TTC549 (cell line): ENCODE data around the gene CATSPER3.

Experiments
- FAIRE-seq: peaks from 2 replicates; lab custom pipeline; 2012; peaks lifted over from hg19 to GRCh38; lab: Jason Lieb, UNC

The CATSPER3 gene

DNA sequence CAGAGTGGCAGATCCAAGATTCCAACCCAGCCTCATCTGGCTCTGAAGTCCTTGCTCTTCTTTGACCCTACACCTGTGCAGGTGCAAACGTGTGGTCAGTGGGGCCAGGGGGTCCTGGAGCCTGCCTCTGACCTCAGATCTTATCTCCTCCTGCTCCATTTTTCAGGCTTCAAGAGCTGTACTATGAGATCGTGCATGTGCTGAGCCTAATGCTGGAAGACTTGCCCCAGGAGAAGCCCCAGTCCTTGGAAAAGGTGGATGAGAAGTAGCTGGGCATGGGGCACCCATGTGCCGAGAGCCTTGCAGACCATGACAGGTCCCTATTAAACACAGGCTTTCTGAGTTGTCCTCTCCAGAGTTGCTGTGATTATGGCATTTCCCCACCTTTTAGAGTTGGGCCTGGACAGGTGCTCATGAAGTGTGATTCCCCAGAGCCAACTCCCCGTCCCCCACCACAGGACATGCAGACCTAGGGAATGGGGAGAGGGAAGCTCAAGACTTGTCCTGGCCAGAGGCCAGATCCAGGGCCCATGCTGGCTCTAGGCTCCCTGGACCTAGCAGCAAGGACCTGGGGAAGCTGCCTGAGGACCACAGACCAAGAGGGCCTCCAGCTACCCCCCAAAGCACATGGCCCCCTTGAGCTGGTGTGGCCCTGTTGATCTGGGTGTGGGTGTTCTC is 43.8 kb downstream of the CATSPER3 start:
- no peak for FAIRE-seq

DNA sequence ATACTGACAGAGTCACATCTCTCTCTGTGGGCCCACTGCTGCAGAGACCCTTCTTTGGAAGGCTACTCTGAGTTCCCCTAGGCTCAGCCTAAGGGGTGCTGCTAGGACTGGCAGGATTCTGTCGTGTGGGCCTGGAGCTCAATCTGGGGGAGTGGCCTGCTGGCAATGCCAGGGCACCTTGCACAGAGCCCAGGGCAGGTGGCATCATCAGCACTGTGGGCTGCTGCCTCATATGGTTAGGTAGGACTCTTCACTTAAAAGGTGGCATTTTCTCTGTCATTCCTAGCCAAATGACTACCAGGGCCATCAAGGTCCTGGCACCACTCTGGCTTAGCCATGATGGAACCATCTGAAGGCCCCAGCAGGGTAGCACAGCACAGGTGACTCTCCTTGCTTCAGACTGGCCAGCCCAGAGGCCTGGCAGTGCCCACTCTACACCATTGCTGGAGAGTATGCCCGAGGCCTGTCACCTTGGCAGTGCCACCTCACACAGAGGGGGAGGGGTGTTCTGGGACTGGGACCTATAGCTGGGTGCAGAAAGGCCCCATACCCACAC is 44.4 kb downstream of the CATSPER3 start:
- no peak for FAIRE-seq

DNA sequence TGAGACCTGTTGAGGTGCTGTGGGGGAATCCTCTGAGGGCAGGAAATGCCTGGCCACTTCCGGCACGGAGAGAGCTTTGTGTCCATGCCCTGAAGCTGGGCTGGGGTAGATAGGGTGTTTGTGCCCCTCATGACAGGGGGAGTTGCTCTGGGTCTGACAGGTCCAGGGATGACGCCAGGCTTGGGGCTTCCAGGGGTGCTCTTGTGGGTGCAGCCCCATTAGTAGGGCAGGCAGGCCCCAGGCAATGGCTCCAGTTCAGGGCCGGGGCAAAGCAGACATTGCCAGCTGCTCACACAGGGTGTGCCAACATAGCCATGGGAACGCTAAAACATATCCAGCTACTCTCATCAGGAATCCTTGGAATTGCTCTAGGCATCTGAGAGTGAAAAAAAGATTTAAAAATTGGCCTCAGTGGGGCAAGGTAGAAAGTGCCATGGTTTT is 45.3 kb downstream of the CATSPER3 start:
- no peak for FAIRE-seq

DNA sequence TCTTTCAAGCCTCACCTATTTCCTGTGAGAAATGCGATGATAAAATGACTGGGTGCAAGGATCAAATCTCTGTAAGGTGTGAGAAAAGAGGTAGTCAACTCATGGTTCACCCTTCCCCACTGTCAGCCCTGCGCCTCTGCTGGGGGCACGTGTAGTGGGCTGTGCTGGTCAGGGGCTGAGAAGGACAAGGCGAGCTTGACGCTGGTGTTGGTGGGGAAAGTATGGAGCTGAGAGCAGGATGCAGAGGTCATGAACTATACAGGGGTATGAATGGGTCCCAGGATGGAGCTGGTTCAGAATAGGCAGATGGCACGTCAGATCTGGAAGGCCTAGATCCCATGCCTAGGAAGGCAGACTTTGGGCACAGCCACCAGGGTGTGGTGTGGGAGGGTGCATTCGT is 45.7 kb downstream of the CATSPER3 start:
- no peak for FAIRE-seq

DNA sequence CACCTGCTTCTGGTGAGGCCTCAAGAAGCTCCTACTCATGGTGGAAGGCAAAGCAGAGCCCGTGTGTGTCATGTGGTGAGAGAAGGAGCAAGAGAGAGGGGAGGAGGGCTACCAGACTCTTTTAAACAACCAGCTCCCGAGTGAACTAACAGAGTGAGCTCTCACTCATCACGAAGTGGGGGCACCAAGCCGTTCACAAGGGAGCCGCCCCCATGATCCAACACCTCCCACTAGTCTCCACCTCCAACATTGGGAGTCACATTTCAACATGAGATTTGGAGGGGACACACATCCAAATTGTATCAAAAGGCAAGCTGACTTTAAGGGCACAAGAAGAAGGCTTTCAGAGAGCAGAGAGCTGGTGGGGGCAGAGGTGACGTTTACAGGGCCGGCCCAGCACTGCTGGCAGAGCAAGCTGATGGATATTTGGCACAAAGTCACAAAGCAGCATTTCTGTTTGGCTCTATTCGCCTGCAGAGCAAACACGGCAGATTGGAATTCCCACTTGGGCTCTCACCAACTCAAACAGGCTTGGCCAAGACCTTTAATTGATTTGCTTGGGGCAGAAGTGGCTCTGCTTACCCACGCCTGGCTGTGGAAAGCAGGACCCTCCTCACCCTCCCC is 46.4 kb downstream of the CATSPER3 start:
- FAIRE-seq, result no peak

DNA sequence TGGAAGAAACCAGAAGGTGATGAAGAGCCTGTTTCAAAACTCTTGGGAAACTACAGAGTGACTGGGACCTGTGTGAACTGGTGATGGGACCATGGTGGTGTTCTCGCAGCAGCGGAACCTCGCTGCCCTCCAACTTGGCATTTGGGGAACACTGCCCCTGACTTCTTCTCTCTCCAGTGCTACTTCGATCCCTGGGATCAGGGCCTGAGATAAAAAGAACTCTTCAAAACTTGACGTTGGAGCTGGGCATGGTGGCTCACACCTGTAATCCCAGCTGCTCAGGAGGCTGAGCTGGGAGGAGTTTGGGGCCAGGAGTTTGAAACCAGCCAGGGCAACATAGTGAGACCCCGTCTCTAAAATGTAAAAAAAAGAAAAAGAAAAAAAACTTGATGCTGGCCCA is 48.2 kb downstream of the CATSPER3 start:
- no peak for FAIRE-seq

DNA sequence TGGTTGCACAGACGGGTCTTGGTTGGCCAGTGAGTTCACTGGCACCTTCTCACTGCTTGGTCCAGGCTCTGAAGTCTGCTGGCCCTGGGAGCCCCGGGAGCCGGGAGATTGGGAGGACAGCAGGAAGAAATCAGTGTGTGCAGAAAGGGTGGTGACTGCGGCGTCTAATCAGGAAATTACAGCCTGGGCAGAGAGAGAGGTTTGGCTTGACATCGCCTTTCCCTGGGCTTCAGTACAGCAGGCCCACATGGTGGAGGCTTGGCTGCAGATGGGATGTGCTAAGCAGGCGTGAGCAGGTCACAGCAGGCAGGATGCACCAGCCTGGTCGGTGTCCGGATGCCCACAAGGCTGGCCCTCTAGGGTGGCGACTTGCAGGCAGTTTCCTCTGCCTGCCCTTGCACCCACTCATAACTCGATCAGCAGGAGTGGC is 49.2 kb downstream of the CATSPER3 start:
- no peak for FAIRE-seq

DNA sequence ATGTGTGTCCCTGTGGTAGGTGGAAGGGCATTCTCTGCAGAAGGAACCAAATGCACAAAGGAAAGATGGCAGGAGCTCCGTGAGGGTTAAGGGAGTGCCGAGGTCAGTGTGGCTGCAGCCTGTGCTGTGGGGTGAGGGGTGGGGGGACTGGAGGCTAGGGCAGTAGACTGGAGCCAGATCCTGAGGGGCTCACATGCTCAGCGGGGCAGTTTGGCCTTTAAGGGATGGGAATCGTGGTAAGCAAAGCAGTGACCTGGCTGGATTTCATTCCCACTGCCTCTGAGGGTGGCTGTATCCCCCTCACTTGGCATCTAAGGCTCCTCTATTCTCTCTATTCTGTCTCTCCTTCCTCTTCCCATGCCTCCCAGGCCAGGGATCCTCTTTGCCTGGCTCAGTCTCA is 50.8 kb downstream of the CATSPER3 start:
- no peak for FAIRE-seq

DNA sequence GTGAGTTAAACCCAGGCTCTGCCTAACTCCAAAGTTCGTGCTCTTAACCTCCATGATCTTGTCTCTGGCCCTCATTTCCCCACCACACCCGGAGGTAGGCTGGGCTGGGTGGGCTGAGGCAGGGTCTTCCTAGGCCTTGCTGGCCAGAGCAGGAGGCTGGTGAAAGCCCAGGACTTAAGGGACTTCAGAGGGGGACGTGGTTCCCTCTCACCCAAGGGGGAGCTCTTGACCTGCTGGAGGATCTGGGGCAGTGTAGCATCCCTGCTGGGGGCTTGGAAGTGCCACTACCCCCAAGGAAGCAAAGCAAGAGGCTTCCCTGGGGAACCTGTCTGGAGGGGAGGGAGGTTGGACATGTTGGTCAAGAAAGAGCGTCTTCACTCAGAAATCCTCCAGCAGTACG is 51.6 kb downstream of the CATSPER3 start:
- no peak for FAIRE-seq

DNA sequence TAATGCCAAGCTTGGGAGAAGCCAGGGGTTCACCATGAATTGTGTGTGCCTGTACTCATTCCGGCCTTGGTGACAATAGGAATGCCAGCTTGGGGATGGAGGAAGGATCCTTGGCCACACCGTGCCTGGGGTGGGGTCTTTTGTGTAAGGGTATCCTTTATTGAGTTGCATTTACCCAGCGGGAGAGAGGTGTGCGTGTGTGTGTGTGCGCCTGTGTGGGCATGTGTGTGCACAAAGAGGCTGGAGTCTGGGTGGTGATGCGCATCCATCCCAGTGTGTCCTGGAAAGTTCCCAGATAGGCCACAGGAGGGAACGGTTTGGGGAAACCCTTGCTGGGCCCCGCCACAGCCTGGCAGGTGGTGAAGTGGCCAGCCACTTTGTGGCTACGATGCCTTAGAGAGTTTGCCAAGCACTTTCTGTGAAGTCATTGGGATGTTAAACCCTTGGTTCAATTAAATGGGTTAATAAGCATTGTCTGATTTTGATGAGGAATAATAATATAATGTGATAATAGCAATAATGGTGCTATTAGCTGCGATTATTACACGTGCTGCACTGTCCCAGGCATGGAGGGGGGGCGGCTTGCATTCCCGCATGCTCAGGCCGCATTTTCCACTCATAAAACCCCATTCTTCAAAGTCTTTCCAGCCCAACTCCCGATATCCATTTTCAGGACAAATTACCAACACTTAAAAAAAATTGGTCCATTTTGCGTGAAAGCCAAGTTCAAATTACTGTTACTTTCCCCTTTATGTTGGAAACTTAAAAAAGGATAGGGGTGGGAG is 52.6 kb downstream of the CATSPER3 start:
- no peak for FAIRE-seq

DNA sequence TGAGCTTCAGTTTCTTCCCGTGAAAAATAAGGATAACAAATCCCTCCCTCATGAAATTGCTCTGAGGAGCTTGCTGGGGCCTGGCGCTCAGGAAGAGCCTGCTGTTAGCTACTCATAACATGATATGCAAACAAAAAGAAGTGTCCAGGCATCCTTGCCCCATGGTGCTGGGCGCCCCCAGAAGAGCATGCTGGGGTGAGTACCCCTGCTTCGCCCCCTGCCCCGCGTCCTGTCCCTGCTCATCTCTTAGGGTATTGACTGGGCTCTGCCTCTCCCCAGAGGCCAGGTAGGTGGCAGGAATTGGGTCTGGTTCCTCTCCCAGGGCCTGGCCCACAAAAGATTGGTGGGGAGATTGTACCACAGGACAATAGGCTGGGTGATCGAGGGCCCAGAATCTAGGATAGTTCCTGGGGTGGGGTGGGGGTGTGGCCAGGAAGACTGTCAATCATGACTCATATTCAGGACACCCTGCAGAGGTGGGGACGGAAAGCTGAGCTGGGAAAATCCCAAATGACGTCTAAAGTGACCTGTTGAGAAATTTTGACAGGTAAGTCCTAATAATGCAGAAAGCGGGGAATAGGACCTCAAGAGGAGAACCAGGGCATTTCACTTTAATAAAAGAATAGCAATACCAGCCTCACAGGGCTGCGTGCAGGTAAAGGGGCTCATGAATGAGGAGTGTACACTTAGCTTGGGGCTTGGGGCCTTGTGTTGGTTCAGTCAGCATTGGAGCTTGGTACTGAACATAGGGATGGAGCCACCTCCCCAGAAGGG is 57.4 kb downstream of the CATSPER3 start:
- no peak for FAIRE-seq

DNA sequence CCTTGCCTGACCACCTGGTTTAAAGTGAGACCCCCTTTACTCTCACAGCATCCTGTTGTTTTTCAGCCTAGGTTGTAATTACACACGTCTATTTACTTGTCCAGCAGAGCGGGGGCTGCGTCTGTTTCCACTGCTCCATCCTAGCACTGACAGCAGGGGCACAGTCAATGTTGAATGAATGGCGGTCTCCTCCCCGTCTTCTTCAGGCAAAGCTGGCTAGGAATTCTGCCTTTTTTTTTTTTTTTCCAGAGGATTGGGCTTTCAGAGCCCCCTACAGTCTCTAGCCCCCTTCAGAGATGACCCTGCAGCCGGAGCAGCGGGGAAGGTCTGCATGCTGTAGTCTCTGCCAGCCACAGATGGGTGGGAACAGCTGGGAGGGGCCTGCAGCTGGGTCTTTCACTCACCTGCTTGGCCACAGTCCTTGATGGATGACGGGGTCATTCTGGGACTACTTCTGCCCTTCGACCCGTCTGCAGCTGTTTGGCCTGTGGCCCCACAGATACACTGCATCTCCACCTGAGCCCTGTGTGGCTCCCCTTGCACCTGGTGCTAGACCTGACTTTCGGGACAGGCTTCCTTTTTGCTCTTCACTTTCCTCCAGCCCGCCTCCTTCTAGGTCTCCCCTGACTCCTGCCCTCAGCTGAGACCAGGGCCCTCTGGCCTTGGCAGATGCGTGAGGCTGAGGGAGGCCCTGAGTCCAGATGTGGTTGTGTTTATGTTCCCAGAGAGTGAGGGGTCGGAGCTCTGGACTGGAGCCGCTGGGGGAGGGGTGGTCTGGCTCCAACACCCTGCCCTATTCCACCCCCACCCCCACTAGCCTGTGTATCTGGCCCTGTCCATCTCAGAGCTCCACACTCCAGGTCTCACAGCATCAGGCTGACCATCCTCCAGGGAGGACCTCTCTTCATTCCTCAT is 58.3 kb downstream of the CATSPER3 start:
- FAIRE-seq, result no peak

DNA sequence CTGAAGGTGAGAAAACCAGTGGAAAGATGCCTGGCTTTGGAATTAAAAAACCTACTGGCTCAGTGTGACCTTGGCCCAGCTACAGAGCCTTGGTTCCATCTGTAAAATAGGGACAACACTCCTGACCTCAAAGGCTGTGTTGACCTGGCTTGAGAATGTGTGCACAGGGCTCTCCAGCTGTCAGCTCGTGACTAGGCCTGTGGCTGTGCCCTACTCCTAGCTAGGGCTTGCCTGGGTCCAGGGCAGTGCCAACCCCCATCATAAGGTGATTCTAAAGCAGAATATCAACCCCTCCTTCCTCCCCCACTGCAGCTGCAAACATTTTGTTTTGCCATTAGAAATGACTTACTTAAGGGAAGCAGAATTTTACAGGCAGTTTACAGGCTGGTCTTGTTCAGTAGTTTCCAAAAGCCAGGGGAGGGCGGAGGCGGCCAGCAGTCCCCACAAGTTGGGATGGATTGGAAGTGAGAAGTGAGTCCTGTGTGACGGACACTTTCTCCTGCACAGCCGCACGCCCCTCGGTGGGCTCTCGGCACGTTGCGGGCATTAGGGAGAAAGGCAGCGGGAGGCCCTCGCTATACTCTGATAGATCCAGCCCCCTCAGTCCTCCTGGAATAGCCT is 59.0 kb downstream of the CATSPER3 start:
- no peak for FAIRE-seq

DNA sequence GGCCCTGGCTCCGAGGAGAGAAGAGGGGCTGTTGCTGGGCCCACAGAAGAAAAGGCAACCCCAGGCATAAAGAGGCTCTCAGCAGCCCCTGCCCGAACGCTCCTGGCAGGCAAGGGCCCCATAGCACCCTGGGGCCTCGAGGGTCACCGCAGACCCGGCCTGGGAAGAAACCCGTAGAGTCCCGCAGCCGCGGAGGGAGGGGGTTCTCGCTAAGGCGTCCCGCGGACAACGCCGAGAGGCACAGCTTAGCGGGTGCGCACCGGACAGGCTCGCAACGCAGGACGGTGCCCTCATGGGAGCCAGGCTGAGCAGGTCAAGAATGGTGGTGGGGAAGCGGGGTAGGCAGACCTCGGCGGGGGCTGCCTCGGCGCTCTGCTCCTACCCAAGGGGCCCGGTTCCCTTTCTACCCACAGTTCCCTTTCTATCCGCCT is 59.6 kb downstream of the CATSPER3 start:
- FAIRE-seq, result no peak

DNA sequence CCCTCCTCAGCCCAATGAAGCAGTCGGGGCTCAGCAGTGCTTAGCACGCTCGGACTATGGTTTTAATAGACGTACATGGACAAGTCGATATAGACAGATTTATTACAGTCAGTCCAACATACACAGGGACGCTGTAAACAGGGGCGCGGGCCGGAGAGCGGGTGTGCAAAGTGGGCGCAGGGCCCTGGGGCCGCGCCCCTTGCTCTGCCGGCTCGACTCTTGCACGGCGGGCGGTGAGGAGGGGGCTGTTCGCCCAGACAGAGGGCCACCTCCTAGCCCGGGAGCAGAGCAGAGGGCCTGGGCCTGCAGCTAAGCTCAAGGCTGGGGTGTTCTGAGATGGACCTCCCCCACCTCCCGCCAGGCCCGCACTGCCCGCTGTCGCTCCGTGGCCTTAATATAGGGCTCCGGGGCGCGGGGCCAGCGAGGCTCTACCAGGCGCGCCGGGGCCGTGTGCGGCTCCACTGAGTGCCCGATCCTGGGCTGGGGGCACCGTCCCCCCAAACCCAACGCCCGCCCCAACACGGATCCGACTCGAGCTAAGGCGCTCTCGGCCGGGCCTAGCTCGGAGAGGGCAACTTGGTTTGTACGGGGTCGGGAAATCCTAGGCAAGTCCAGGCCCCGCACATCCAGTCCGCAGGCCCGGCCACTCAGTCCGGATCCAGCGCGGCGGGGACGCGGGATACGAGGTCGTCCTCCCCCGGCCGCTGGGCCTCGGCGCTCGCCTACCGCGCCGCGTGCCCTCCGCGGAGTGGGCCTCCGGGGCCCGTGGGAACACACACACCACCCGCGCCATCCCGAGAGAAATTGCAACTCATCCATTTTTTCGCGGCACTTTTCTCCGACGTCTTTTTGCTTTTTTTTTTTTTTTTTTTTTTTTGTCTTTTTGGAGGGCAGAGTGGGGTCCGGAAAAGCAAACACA is 60.2 kb downstream of the CATSPER3 start:
- no peak for FAIRE-seq

DNA sequence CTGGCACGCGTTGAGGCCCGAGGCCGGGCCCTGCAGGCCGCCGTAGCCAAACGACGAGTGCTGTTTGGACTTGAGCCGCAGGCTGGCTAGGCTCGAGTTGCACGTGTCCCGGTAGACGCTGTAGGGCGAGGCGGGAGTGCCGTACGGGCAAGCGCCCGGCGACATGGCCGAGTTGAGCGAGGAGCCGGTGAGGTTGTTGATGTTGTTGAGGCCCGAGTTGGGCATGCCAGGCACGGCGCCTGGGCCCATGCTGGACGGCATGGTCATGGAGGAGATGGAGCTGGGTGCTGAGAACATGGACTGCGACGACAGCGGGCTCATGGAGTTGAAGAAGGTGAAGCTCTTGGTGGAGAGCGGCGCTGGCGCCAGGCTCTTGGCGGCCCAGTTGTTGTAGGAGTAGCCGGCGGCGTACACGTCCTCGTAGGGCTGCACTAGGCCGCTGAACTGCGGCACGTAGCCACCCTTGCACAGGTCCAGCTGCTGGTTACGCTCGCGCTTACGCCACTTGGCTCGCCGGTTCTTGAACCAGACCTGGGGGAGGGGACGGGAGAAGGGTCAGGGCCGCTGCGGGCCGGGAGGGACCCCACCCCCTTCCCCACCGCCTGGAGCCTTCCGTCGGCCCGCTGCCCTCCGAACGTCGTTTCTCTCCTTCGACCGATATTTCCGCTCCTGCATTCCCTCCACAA is 61.2 kb downstream of the CATSPER3 start:
- no peak for FAIRE-seq

DNA sequence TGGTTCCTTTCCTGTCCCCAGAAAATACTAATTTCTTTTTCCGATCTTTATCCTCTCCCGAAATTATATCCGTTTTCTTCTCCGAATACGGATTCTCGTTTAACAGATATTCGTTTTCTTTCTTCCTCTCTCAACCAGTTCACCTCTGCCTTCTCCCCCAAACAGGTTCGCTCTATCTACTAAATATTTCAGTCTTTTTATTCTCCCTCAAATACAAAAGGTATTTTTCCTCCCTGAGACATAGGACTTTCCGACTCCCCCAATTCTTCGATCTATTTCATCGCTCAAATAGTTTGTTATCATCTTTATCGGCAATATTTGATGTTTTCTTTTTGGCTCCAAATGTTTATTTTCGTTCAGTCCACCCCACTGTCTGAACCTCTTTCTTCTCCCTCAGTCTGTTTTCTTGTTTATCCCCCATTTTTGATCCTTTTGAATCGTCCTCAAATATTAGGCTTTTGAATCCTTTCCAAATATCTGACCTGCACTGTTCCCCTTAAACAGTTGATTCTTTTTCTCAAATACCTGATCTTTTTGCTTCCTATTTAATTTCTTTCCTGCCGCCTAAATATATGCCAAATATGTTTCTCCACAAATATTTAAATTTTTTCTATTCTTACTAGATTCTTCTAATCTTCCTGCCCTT is 61.9 kb downstream of the CATSPER3 start:
- no peak for FAIRE-seq
